ENCODE measurements around the gene KYNU. TPM values are rescaled to one million over a fixed set of nuclear protein-coding genes. Genes with fewer than 3 reads are reported as not detected.
"Not testable (repeated sequence)": the region's sequence is repeated elsewhere in the genome, so short reads cannot be mapped to it uniquely, and the experiment has no call there.

KYNU gene
- total and polyA plus RNA-seq, 10 of the 15 experiments (the other 5 are each of a cell fraction or from before 2014, with no cell fraction given) = 31.3 to 101 (median 38.3) TPM

- DNase-seq (ENCODE audit: low read depth, low spot score); H3K36me3 ChIP-seq (ENCODE audit: control insufficient read depth in 2 of 2, insufficient read depth in 2 of 2, low read length in 1 of 2); H3K4me2 ChIP-seq (ENCODE audit: control insufficient read depth, insufficient read depth); H3K27ac ChIP-seq (ENCODE audit: control insufficient read depth, insufficient read depth); BruUV-seq (replicated peaks); H3K79me2 ChIP-seq (ENCODE audit: control insufficient read depth, insufficient read depth, low read length); H3K9ac ChIP-seq (ENCODE audit: control insufficient read depth, insufficient read depth, low read length); H3K9me3 ChIP-seq (replicated peaks; ENCODE audit: control insufficient read depth, insufficient read depth, low read length); H2AFZ ChIP-seq (ENCODE audit: control insufficient read depth, low read depth, low read length); H4K20me1 ChIP-seq (ENCODE audit: control insufficient read depth, insufficient read depth); FAIRE-seq; in situ Hi-C loops (cut with MboI); H3K27me3 ChIP-seq (replicated peaks in 1 of 2; ENCODE audit: control insufficient read depth in 2 of 2, insufficient read depth in 2 of 2, low read length in 1 of 2); H3K4me3 ChIP-seq; intact Hi-C loops (cut with micrococcal nuclease; ENCODE audit: unreplicated experiment); ATAC-seq: not testable (repeated sequence)
- ChIA-PET RAD21 (ENCODE audit: unreplicated experiment) (interaction anchor here (0.8 to 4.6 kb wide), 4 partner anchors 7 to 111 kb away, joined by 3 to 48 read pairs (median 6); partner anchors contain the start of gene KYNU), POLR2A (interaction anchor here (1.5 to 1.8 kb wide), 3 partner anchors 8 to 47 kb away, joined by 6 to 8 read pairs (median 6); partner anchors contain the start of gene KYNU), CTCF (interaction anchor here (0.9 to 1.2 kb wide), 2 partner anchors 45 to 114 kb away, joined by 3 to 5 read pairs; no protein-coding TSS in a partner anchor), SMC1A (ENCODE audit: uncharacterized antibody, unreplicated experiment) (interaction anchor here (1.1 to 4.6 kb wide), 5 partner anchors 11 to 110 kb away, joined by 3 to 32 read pairs (median 4); no protein-coding TSS in a partner anchor)
- H3K4me1 ChIP-seq (ENCODE audit: control insufficient read depth, insufficient read depth, low read length) = peaks cover 20% of the 10 kb centered on the region
- 19% methylated on average over 7 of the region's 7 CpGs for WGBS (ENCODE audit: insufficient coverage, insufficient replicate concordance, low lambda C conversion rate, missing lambda C conversion rate)
Observed at GRCh38 chr2:142869065-142869460, 8.4 kb upstream of the KYNU start.

- ATAC-seq (no peak), DNase-seq (ENCODE audit: low read depth, low spot score) (no peak), FAIRE-seq (no peak)
- BruUV-seq (replicated peaks) = no TSS peak
- CTCF ChIA-PET = no interaction called here
- POLR2A ChIA-PET = no interaction called here
- Histone ChIP-seq H4K20me1 (ENCODE audit: control insufficient read depth, insufficient read depth) (no peaks in the 10 kb centered on the region), H3K4me1 (ENCODE audit: control insufficient read depth, insufficient read depth, low read length) (peaks cover 23% of the 10 kb centered on the region), H3K79me2 (ENCODE audit: control insufficient read depth, insufficient read depth, low read length) (no peaks in the 10 kb centered on the region), H3K4me3 (no peak overlapping the region), H3K4me2 (ENCODE audit: control insufficient read depth, insufficient read depth) (no peak overlapping the region), H2AFZ (ENCODE audit: control insufficient read depth, low read depth, low read length) (no peak overlapping the region), H3K9ac (ENCODE audit: control insufficient read depth, insufficient read depth, low read length) (no peak overlapping the region), H3K36me3 (ENCODE audit: control insufficient read depth in 2 of 2, insufficient read depth in 2 of 2, low read length in 1 of 2) (no peaks in the 10 kb centered on the region), H3K27ac (ENCODE audit: control insufficient read depth, insufficient read depth) (no peak overlapping the region), H3K9me3 (replicated peaks; ENCODE audit: control insufficient read depth, insufficient read depth, low read length) (peaks cover 2% of the 10 kb centered on the region; the same call in 2 of the 3 replicates), H3K27me3 (replicated peaks in 1 of 2; ENCODE audit: control insufficient read depth in 2 of 2, insufficient read depth in 2 of 2, low read length in 1 of 2) (no peaks in the 10 kb centered on the region)
- in situ Hi-C loops (cut with MboI) (no loop called here), intact Hi-C loops (cut with micrococcal nuclease; ENCODE audit: unreplicated experiment) (no loop called here)
- RAD21 ChIA-PET (ENCODE audit: unreplicated experiment) = no interaction called here
- TF ChIP-seq KLF5 (IDR thresholded peaks at IDR 0.05; ENCODE audit: partially characterized antibody) (no peak), RB1 (IDR thresholded peaks at IDR 0.05; ENCODE audit: borderline replicate concordance) (no peak), PML (IDR thresholded peaks at IDR 0.05; ENCODE audit: low read length) (no peak), MLLT1 (IDR thresholded peaks at IDR 0.05) (no peak), CHD2 (IDR thresholded peaks at IDR 0.05; ENCODE audit: borderline replicate concordance, low read depth, low read length) (no peak), MEF2A (IDR thresholded peaks at IDR 0.05; ENCODE audit: insufficient read depth, low read depth, low read length) (no peak), POU2F2 (IDR thresholded peaks at IDR 0.05; ENCODE audit: borderline replicate concordance, low read depth, low read length) (no peak), SREBF1 (IDR thresholded peaks at IDR 0.05; ENCODE audit: low read length) (no peak), SUZ12 (IDR thresholded peaks at IDR 0.05; ENCODE audit: unreplicated experiment) (no peak), IKZF1 (conservative IDR thresholded peaks at IDR 0.05) (no peak), MYC (IDR thresholded peaks at IDR 0.05; ENCODE audit: insufficient read depth, insufficient read length, insufficient replicate concordance, low read length, severe bottlenecking) (no peak), HDAC2 (IDR thresholded peaks at IDR 0.05) (no peak), TBL1XR1 (IDR thresholded peaks at IDR 0.05; ENCODE audit: low read depth, low read length) (no peak)
- SMC1A ChIA-PET (ENCODE audit: uncharacterized antibody, unreplicated experiment) = interaction anchor here (4.6 kb wide), 1 partner anchor 46 kb away, joined by 32 read pairs; no protein-coding TSS in a partner anchor
- 8% methylated on average over 5 of the region's 5 CpGs for WGBS (ENCODE audit: insufficient coverage, insufficient replicate concordance, low lambda C conversion rate, missing lambda C conversion rate)
Observed at GRCh38 chr2:142869461-142870106, 7.9 kb upstream of the KYNU start.
